Thymus (tissue), 11 donors: Measurements from ENCODE around the gene PPP2R2B. TPM values are rescaled to one million over a fixed set of nuclear protein-coding genes. Genes with fewer than 3 reads are reported as not detected.

Experiments used
- DNase-seq, 9 donors: peaks; one replicate each; pipeline ENCODE4 v3.0.0-alpha.2; 2013; ENCODE audit warnings: low spot score in 9 of 9, low read depth in 6 of 9, missing footprints in 1 of 9
- H3K27ac ChIP-seq, 2 donors: one replicate each; pipeline ENCODE4 v1.5.1; 2013; ENCODE audit warnings: control low read depth in 1 of 2, low read depth in 1 of 2, low read length in 1 of 2, mild to moderate bottlenecking in 1 of 2, moderate library complexity in 1 of 2
- H3K27me3 ChIP-seq, 2 donors: one replicate each; pipeline ENCODE4 v1.5.1; 2013; ENCODE audit warnings: low read length in 1 of 2; ENCODE audit not compliant: control insufficient read depth in 2 of 2, insufficient read depth in 1 of 2
- H3K36me3 ChIP-seq, 2 donors: one replicate each; pipeline ENCODE4 v1.5.1; 2013; ENCODE audit warnings: low read length in 1 of 2, mild to moderate bottlenecking in 1 of 2, moderate library complexity in 1 of 2; ENCODE audit not compliant: control insufficient read depth in 2 of 2, insufficient read depth in 2 of 2
- H3K4me1 ChIP-seq, 2 donors: one replicate each; pipeline ENCODE4 v1.5.1; 2013; ENCODE audit warnings: low read length in 2 of 2; ENCODE audit not compliant: control insufficient read depth in 2 of 2, insufficient read depth in 2 of 2
- H3K4me3 ChIP-seq, 2 donors: one replicate each; pipeline ENCODE4 v1.5.1; 2013; ENCODE audit warnings: low read length in 2 of 2, control low read depth in 1 of 2, mild to moderate bottlenecking in 1 of 2
- H3K9me3 ChIP-seq, 2 donors: one replicate each; pipeline ENCODE4 v1.5.1; 2013; ENCODE audit warnings: low read length in 1 of 2, mild to moderate bottlenecking in 1 of 2; ENCODE audit not compliant: control insufficient read depth in 2 of 2, insufficient read depth in 1 of 2
- WGBS: extraction: QIAGEN DNeasy Blood & Tissue Kit; methylation state at CpG from one replicate; pipeline ENCODE4 v1.1.7; 2013; 5-methylcytosine and 5-hydroxymethylcytosine counted together
- polyA plus RNA-seq: library from polyadenylated mRNA; stranded (reverse); fragments of 200-250 nt; gene quantifications from one replicate; pipeline ENCODE4 v1.2.3, GENCODE V29; 2013
- total RNA-seq: library from RNA; stranded (reverse); fragments of 120-200 nt; gene quantifications from one replicate; pipeline ENCODE4 v1.2.4, GENCODE V29; 2013
- donor health status: healthy.

The PPP2R2B gene
- total and polyA plus RNA-seq, 2 donors = 1.9 to 3.2 TPM

DNA sequence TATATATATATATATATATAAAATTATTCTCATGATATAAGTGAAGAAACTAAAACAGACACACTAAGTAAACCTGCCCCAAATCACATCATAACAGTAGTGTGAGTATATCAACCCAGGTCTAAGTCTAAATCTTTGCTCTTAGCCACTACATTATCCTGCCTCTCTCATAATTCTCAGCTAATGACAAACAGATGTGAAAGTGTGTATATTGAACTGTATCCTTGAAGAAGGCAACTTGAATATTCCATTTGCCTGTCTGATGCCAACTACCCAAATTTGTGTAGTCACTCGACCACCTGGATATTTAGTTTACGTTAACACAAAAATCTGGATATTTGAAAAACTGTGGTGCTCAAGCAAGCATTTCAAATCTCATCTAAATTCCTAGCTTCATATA lies 97.4 kb downstream of the PPP2R2B start:
- WGBS = 99% methylated on average over 2 of the region's 2 CpGs

DNA sequence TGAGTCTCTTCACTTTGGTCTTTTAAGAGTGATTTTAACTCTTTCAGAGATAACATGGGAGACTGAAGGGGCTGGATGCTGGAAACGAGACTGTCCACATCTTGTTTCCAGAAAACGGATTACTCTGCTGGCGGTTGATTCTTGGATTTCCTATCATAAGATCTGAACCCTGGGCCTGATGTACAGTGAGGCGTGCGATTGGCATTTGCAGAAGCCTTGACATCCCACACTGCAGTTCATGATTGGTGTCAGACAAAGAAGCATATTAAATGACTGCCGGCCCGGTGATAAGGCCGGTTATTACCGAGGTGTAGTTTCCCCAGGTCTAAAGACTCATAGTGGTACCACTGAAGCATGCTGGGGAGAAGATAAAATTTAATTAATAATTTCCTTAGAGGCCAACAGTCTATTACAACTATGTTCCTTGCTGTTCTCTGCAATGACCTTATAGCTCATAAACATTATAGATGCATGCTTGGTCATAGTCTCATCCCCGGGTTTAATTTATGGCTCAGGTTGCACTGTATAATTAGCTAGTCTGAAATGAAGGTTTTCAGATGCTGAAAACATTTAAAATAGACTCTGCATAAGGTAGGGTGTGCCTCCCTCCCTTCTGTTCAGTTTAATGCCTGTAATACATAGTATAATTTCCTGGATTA lies 99.2 kb downstream of the PPP2R2B start:
- H3K36me3 ChIP-seq = no peaks in the 10 kb centered on the region
- no peak overlapping the region for H3K4me3 ChIP-seq
- no peaks in the 10 kb centered on the region for H3K4me1 ChIP-seq
- H3K27ac ChIP-seq = no peak overlapping the region
- no peaks in the 10 kb centered on the region for H3K9me3 ChIP-seq
- WGBS = 98% methylated on average over 10 of the region's 10 CpGs
- H3K27me3 ChIP-seq = no peaks in the 10 kb centered on the region
- no peak for DNase-seq

More for the DNA sequence above, 97.4 kb downstream of the PPP2R2B start:
- no peaks in the 10 kb centered on the region for H3K36me3 ChIP-seq
- no peaks in the 10 kb centered on the region for H3K9me3 ChIP-seq
- no peaks in the 10 kb centered on the region for H3K27me3 ChIP-seq
- no peak overlapping the region for H3K4me3 ChIP-seq
- DNase-seq = no peak
- H3K4me1 ChIP-seq = no peaks in the 10 kb centered on the region
- H3K27ac ChIP-seq = no peak overlapping the region

DNA sequence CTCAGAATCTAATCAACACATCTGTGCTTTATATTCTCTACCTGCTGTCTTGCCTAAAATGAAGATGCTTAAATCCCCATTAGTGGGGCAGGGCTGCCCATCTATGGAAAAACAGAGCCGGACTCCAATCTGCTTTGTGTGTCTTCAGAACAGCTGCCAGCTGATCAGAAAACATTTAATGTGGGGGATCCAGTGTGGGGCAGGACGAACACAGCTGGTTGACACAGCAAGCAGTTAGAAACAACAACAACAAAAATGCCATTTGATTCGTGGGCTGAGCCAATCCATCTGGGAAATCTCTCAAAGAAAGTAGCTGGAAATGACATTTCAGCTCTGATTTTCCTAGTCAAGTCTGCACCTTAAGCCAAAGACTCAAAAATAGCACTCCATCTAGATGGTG lies 99.8 kb downstream of the PPP2R2B start:
- DNase-seq = no peak
- no peak overlapping the region for H3K27ac ChIP-seq
- H3K36me3 ChIP-seq = no peaks in the 10 kb centered on the region
- H3K27me3 ChIP-seq = no peaks in the 10 kb centered on the region
- no peak overlapping the region for H3K4me3 ChIP-seq
- 87% methylated on average over 3 of the region's 3 CpGs for WGBS
- no peaks in the 10 kb centered on the region for H3K9me3 ChIP-seq
- H3K4me1 ChIP-seq = no peaks in the 10 kb centered on the region

DNA sequence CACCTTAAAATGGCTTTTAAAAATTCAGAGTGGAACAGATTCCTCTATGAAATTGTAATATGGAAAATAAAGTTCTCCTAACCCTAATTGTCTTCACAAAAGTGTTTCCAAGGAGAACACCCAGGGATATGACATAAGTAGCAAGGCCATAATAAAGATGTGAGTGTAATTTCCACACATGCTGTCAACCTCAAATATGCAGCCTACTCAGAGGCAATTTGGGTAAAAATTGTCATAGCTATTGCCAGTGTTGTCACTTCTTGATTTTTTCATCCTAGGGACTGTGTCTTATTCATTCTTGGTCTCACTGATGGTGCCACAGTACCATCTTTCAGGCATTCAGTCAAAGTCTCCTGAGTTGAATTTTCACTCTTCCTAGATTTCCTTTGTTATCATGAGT lies 100.3 kb downstream of the PPP2R2B start:
- H3K27ac ChIP-seq = no peak overlapping the region
- no peaks in the 10 kb centered on the region for H3K27me3 ChIP-seq
- no peaks in the 10 kb centered on the region for H3K36me3 ChIP-seq
- H3K4me1 ChIP-seq = no peaks in the 10 kb centered on the region
- H3K9me3 ChIP-seq = no peaks in the 10 kb centered on the region
- no peak overlapping the region for H3K4me3 ChIP-seq
- no peak for DNase-seq

DNA sequence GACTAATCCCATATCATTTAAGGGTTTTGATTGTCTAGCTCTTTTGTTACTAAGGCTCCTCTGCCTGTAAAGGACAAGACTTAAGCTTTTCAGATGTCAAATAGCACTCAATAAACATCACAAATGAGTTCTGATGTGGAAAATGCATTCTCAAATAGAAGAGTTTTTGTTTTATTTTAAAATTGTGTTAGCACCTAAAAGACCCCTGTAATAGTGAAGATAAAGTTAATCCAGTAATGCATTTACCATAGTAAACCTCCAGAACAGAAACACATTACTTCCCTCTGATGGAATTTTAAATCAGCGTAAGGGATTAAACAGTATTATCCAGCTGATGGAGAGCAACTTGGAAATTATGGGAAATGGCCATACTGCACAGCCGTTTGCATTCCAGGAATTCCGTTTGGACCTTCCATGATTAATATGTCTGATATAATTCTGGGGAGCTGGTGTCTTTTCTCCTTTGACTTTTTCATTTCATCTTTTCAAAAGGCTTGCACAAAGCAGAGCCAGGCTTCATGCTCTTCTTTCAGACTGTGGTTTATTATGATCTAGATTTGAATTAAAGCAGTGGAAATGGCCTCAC lies 105.6 kb downstream of the PPP2R2B start:
- 97% methylated on average over 3 of the region's 3 CpGs for WGBS
- DNase-seq = no peak

DNA sequence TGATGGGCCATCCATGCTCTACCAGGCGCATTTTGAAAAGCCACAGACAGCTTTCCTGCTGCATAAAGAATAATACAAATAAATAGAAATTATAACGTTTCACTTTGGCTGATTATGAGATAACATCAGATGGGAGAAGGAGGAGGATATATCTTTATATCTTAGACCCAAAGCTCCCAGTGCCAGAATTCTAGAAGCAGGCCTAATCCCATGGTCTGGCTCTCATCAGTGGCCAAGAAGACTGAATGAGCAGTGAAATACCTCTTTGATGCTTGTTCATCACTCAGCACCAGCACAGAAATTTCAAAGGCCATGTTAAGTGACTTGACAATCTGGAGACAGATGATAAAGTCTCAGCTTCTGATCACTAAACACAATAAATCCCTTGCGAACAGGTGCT lies 107.6 kb downstream of the PPP2R2B start:
- no peak for DNase-seq
- H3K9me3 ChIP-seq = no peaks in the 10 kb centered on the region
- H3K36me3 ChIP-seq = no peaks in the 10 kb centered on the region
- H3K27ac ChIP-seq = no peak overlapping the region
- no peak overlapping the region for H3K4me3 ChIP-seq
- WGBS = 94% methylated on average over 3 of the region's 3 CpGs
- no peaks in the 10 kb centered on the region for H3K4me1 ChIP-seq
- H3K27me3 ChIP-seq = no peaks in the 10 kb centered on the region

More for the DNA sequence above, 105.6 kb downstream of the PPP2R2B start:
- no peak overlapping the region for H3K4me3 ChIP-seq
- no peaks in the 10 kb centered on the region for H3K27me3 ChIP-seq
- no peaks in the 10 kb centered on the region for H3K9me3 ChIP-seq
- no peaks in the 10 kb centered on the region for H3K4me1 ChIP-seq
- H3K36me3 ChIP-seq = no peaks in the 10 kb centered on the region
- H3K27ac ChIP-seq = no peak overlapping the region

DNA sequence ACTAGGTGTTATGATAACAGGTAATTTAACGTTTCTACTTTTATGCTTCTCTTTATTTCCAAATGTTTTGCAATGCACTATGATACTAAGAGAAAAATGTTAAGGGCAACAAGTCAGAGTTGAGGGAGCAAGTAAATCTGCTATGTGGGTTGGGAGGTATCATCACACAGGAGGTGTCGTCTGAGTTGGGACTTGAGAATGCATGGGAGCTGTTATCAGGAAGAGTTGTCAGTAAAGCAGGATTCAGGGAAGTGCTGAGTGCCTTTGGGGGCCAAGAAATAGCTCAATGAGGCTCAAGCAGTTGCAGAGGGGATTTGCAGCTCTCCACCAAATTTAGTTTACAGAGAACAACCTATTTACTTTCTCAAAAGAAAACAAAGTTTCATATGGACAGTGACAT lies 108.0 kb downstream of the PPP2R2B start:
- Histone ChIP-seq H3K4me1 (no peaks in the 10 kb centered on the region), H3K9me3 (no peaks in the 10 kb centered on the region), H3K27me3 (no peaks in the 10 kb centered on the region), H3K36me3 (no peaks in the 10 kb centered on the region), H3K4me3 (no peak overlapping the region), H3K27ac (no peak overlapping the region)
- WGBS = 90% methylated on average over 2 of the region's 2 CpGs
- no peak for DNase-seq

DNA sequence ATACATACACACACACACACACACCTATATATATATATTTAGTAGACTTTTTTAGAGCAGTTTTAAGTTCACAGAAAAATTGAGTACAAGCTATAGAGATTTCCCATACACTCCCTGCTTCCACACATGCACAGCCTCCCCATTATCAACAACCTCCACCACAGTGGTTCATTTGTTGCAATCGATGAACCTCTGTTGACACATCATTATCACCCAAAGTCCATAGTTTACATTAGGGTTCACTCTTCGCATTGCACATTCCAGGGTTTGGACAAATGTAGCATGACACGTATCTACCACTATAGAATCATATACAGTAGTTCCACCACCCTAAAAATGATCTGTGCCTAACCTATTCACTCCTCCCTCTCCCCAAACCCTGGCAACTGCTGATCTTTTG lies 111.0 kb downstream of the PPP2R2B start:
- no peak overlapping the region for H3K27ac ChIP-seq

DNA sequence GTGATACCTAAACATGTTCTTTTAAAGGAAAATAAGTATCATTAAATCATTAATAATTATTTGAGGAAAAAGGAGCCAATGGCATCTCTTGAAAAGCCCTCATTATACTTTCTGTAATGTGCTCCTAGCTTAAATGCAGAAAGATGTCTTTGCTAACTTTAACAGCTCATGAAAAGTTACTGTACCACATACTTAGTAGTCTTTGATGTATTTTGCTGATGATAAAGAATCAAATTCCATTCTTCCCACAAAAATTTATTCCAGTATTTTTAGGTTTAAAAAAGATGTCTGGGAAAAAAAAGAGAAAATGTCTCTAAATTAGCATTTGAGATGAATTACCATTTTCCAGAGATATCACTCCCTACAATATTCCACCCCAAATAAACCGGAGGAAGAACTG lies 112.5 kb downstream of the PPP2R2B start:
- H3K4me3 ChIP-seq = no peak overlapping the region
- H3K9me3 ChIP-seq = no peaks in the 10 kb centered on the region
- DNase-seq = no peak
- H3K36me3 ChIP-seq = no peaks in the 10 kb centered on the region
- H3K4me1 ChIP-seq = no peaks in the 10 kb centered on the region
- WGBS = 97% methylated on average over 1 of the region's 1 CpG
- H3K27me3 ChIP-seq = no peaks in the 10 kb centered on the region
- no peak overlapping the region for H3K27ac ChIP-seq

More for the DNA sequence above, 111.0 kb downstream of the PPP2R2B start:
- H3K4me1 ChIP-seq = no peaks in the 10 kb centered on the region
- 94% methylated on average over 3 of the region's 3 CpGs for WGBS
- no peak overlapping the region for H3K4me3 ChIP-seq
- no peaks in the 10 kb centered on the region for H3K27me3 ChIP-seq
- no peaks in the 10 kb centered on the region for H3K9me3 ChIP-seq
- no peak for DNase-seq
- H3K36me3 ChIP-seq = no peaks in the 10 kb centered on the region
